Stimulated activated CD4-positive, alpha-beta T cell treated with anti-CD3 and anti-CD28 coated beads, Interleukin-4, amount 100 ng/mL, for 48 hours (primary cell): ENCODE data around the gene OSTN.
"Not testable (repeated sequence)": the region's sequence is repeated elsewhere in the genome, so short reads cannot be mapped to it uniquely, and the experiment has no call there.

Experiments
- DNase-seq, 2 donors: peaks; one replicate each; pipeline ENCODE4 v3.0.0-alpha.2; 2020; ENCODE audit warnings: low read depth in 2 of 2

OSTN gene

GRCh38 chr3:191235331-191236314 is 36.6 kb downstream of the OSTN start:
- DNase-seq: no peak

GRCh38 chr3:191236646-191237045 is 37.6 kb downstream of the OSTN start:
- DNase-seq: no peak

GRCh38 chr3:191237047-191237882 is 38.2 kb downstream of the OSTN start:
- DNase-seq: no peak

DNA sequence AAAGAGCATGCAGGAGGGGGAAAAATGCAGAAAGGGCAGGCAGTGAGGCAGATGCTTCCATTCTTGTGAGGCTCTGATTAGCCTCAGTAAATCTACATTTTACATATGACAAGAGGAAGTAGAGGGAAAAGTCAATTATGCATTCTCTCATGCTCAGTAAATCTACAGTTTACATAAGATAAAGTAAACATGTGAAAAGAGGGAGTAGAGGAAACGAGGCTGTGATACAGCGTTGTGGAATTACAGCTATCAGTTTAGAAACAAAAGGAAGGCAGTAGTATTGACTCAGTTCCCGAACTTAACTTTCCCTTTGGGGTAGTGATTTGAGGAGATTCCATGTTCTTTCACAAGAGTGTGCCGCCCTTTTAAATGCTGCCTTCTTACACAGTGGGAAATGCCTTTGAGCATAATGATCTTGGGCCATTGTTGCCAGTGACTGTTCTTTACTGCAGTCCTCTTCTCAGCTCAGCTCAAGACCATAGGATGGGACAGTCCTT is 39.3 kb downstream of the OSTN start:
- DNase-seq: no peak

GRCh38 chr3:191239407-191240031 is 40.5 kb downstream of the OSTN start:
- DNase-seq: no peak

DNA sequence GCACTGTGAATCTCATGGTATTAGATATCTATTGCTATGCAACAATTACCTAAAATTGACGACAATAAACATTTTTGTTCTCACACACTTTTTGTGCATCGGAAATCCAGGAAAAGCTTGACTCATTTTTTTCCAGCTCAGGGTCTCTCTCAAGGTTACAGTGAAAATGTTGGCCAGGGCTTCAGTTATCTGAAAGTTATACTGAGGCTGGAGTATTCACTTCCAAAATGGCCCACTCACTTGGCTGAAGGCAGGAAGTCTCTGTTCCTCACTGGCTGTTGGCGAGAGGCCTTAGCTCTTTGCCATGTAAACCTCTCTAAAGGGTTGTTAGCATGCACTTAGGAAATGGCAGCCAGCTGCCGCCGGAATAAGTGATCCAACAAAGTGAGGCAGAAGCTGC is 41.4 kb downstream of the OSTN start:
- no peak for DNase-seq

- no peak for DNase-seq
These were observed 45.3 kb downstream of the OSTN start for GRCh38 chr3:191244242-191244867.

- not testable (repeated sequence) for DNase-seq
These were observed 47.0 kb downstream of the OSTN start for GRCh38 chr3:191246034-191246433.

DNA sequence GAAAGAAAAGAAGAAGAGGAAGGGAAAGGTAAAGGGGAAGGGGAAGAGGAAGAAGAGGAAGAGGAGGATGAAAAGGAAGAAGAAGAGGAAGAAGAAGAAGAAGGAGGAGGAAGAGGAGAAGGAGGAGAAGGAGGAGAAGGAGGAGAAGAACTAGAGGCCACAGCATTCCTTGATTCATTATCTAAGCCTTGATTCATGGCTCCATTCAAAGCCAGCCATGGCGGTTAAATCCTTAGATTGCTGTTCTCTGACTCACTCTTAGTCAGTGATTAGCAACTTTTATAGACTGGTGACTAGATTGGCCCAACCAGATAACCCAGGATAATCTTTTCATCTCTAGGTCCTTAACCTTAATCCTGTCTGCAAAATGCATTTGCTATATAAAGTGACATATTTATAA is 47.6 kb downstream of the OSTN start:
- no peak for DNase-seq

- DNase-seq: no peak
These were observed 54.2 kb downstream of the OSTN start for GRCh38 chr3:191253089-191253799.

DNA sequence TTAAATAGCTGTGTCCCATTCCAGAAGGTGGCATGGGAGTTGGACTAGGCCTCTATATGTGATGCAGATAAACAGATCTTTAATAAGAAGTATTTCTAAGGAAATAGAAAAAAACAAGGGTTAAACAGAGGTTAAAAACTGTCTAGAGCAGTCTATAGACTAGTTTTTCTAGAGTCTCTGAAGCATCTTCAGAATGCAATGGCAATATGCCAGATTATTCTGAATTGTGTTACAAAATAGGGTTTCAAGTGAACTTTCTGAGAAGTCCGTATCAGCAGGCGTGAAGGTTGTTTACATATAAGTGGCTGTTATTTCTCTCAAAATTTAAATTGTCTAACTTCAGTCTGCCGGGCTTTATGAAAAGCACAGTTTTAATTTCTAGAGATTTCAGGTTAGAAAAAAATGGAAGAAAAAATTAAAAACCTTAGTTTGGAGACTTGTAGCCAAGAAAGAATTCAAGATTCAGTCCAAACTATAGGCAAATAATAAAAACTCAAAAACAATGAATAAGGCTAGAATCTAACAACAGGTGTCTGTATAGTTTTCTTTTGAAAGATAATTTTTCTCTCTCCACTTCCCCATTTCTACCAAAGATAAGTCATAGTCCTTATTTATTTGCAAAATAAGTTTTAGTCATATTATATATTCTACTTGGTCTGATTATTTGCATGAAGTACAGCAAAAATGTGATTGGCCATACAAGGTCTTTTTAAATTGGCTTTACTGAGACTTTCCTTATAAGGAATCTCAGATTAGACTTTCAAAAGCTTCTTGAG is 55.2 kb downstream of the OSTN start:
- no peak for DNase-seq

GRCh38 chr3:191255156-191255555 is 56.1 kb downstream of the OSTN start:
- DNase-seq: no peak

GRCh38 chr3:191256405-191256804 is 57.4 kb downstream of the OSTN start:
- no peak for DNase-seq

DNA sequence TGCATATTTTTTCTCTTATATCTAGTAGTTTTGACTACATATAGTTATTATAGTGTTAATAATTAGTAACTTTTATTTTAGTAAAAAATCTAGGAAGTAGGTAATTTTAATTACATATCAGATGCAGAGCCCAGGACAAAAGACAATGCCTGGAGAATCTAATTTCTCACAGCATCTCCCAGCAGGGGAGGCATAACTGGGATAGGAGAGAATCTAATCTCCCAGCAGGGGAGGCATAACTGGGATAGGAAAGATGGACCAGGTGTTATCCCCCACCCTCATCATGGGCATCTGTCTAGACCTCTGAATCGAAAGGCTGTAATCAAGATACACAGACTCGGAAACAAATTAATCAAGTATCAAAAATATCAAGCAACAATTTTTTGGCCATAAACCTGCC is 58.2 kb downstream of the OSTN start:
- no peak for DNase-seq

DNA sequence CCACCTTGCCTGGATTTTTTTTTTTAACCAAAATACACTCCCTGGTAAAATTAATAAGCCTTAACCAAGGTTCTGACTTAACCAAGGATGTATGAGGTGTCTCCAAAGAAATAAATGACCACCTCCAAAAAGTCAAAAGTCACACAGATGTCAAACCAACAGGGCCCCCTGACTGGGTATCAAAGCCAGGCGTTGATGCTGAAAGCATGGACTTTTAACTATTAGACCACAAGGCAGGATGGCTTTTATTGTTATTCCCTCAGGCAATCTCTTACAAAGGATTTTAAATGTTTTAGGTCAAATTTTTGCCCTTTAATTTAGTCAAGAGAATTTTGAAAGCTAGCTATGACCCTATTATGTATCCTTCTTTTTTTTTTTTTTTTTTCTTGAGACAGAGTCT is 60.4 kb downstream of the OSTN start:
- no peak for DNase-seq

DNA sequence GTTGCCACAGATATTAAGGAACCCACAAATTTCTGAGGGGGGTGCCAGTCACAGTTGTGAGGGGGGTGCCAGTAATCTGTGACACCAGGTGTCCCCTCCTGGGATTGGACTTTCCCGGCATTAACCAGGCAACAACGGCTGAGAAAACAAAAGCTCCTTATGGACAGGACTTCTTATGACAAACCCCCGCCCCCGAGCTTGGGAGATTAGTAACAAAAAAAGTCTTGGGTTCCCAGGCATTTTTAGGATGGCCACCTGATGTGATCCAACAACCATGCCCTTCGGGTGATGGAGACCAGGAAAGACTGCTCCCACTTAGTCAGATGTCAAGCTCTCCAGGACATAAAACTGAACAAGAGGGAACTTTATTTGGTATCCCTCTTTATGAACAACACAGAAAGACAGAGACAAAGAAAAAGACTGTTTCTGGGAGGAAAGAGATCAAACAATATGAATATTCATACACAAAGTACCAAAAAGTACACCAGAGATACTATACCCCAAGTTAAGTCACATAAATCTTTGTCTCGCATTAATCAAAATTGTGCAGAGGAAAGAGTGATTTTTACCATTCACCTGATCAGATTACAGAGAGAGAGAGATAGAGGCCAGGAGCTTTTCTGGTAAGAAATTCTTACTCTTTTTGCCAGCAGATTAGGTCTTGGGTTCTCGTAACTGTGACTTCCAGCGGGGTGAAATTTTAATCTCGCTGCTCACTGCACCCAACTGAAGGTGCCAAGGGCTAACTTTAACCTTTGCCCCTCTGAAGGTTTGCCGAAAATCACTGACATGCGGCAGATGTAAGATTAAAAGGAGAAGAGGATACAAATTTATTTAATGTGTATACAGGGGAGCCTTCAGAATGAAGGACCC is 61.6 kb downstream of the OSTN start:
- DNase-seq: no peak

DNA sequence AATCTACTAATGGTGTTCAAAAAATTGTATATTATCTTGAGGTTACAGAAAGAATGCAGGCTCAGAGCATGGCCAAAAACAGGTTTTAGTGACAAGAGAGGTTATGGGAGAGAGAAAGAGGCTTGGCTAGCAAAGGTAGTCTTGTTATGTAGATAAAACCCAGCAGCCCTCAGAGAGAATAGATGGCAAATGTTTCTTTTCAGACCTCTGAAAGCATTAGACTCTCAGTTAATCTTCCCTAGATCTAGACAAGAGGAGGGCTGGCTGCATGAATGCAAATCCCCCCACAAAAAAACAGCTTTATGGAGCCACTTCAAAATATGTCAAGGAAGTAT is 62.2 kb downstream of the OSTN start:
- DNase-seq: no peak

DNA sequence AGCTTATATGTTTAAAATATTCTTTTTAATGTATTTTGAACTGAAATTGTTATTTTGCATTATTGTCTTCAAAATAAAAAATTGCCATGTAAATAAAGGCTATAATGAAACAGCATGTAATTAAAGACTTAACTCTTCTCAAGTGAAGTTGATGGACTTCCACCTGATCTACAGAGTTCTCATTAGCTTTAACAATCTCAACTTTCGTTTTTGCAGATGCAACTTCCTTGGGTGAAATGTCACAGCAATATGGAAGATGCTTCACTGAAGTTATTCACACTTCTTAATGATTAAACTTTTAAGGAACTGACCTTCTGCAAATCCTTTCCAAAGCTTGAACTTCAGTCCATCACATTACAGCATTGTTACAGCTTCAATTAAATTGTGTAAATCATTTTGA is 63.6 kb downstream of the OSTN start:
- no peak for DNase-seq

DNA sequence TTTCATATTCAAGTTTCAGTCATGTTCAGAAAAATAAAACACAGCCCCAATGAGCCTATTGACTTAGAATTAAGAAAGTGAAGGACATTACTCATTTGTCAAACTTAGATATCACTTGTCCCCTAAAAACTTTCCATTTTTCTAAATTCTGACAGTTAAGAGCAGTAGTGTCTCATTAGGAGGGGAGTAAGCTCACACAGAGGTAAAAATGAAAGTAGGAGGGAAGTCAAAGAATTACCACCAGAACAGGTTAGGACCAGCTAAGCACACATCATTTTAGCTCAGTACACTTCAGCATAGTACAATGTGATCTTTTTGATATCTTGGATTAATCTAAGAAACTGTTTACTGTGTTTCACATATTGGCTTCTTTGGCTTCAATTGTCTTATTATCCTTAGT is 64.3 kb downstream of the OSTN start:
- DNase-seq: no peak
